ENCODE measurements around the gene KCNE1. TPM values are rescaled to one million over a fixed set of nuclear protein-coding genes. Genes with fewer than 3 reads are reported as not detected.

The KCNE1 gene
- total and polyA plus RNA-seq, 2 of the 13 experiments (the other 11 are each of a cell fraction or from before 2014, with no cell fraction given) = 0.35 TPM; not detected in 1

DNA sequence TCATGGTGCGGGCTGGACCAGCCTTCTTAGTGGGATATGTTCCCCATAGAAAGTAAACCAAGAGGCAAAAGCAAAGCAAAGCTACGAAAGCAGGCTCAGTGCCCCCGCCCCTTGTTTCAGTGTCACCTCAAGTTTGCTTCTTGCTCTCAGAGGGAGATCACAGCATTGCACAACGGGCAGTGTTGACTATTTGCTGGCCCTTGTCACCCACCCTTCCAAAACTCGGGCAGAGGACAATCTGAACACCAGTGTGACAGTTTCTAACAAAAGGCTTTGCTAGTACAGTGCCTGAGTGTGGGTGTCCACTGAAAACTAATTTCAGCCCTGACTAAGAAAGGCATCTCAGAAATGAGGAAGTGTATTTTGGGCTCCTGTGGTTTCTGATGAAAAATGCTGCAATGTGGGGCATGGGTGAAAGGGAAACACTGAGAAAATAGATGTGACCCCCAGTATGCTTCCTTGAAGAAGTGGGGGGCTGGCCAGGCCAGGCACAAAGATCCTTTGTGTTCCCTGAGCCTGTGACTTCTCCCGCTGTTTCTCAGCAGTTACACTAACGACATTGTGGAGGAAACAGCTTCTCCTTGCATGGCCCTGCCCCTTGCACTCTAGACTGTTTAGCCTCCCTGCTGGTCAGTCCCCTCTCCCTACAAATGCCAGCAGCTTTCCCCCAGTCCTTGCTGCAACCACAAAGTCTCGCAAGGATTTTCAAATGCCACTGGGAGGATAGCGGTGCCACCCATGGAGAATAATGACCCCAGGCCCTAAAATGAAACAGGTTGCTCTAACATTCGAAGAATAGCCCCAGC lies 33.3 kb upstream of the KCNE1 start (continued):
- TF ChIP-seq, protein P1, sequence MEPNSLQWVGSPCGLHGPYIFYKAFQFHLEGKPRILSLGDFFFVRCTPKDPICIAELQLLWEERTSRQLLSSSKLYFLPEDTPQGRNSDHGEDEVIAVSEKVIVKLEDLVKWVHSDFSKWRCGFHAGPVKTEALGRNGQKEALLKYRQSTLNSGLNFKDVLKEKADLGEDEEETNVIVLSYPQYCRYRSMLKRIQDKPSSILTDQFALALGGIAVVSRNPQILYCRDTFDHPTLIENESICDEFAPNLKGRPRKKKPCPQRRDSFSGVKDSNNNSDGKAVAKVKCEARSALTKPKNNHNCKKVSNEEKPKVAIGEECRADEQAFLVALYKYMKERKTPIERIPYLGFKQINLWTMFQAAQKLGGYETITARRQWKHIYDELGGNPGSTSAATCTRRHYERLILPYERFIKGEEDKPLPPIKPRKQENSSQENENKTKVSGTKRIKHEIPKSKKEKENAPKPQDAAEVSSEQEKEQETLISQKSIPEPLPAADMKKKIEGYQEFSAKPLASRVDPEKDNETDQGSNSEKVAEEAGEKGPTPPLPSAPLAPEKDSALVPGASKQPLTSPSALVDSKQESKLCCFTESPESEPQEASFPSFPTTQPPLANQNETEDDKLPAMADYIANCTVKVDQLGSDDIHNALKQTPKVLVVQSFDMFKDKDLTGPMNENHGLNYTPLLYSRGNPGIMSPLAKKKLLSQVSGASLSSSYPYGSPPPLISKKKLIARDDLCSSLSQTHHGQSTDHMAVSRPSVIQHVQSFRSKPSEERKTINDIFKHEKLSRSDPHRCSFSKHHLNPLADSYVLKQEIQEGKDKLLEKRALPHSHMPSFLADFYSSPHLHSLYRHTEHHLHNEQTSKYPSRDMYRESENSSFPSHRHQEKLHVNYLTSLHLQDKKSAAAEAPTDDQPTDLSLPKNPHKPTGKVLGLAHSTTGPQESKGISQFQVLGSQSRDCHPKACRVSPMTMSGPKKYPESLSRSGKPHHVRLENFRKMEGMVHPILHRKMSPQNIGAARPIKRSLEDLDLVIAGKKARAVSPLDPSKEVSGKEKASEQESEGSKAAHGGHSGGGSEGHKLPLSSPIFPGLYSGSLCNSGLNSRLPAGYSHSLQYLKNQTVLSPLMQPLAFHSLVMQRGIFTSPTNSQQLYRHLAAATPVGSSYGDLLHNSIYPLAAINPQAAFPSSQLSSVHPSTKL (CRISPR knock-in tag; IDR thresholded peaks at IDR 0.05) = 0 out of 2 replicates have a peak, but pooled peaks have one; percentile 15
- TF ChIP-seq, protein P2, sequence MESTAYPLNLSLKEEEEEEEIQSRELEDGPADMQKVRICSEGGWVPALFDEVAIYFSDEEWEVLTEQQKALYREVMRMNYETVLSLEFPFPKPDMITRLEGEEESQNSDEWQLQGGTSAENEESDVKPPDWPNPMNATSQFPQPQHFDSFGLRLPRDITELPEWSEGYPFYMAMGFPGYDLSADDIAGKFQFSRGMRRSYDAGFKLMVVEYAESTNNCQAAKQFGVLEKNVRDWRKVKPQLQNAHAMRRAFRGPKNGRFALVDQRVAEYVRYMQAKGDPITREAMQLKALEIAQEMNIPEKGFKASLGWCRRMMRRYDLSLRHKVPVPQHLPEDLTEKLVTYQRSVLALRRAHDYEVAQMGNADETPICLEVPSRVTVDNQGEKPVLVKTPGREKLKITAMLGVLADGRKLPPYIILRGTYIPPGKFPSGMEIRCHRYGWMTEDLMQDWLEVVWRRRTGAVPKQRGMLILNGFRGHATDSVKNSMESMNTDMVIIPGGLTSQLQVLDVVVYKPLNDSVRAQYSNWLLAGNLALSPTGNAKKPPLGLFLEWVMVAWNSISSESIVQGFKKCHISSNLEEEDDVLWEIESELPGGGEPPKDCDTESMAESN (CRISPR knock-in tag; conservative IDR thresholded peaks at IDR 0.05) = peak; percentile 30; the same call in 1 of the 2 replicates
- TF ChIP-seq NKX3-1 (CRISPR knock-in tag; IDR thresholded peaks at IDR 0.05) (no peak), HIVEP1 (CRISPR knock-in tag; IDR thresholded peaks at IDR 0.05) (no peak), ZNF615 (CRISPR knock-in tag; IDR thresholded peaks at IDR 0.05; ENCODE audit: borderline replicate concordance) (no peak), ZNF792 (CRISPR knock-in tag; IDR thresholded peaks at IDR 0.05) (no peak), ATF7 (IDR thresholded peaks at IDR 0.05) (no peak), ATF7 (CRISPR knock-in tag; IDR thresholded peaks at IDR 0.05) (no peak), ZSCAN30 (CRISPR knock-in tag; IDR thresholded peaks at IDR 0.05) (no peak)
- TF ChIP-seq, protein P3, sequence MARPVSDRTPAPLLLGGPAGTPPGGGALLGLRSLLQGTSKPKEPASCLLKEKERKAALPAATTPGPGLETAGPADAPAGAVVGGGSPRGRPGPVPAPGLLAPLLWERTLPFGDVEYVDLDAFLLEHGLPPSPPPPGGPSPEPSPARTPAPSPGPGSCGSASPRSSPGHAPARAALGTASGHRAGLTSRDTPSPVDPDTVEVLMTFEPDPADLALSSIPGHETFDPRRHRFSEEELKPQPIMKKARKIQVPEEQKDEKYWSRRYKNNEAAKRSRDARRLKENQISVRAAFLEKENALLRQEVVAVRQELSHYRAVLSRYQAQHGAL (CRISPR knock-in tag; IDR thresholded peaks at IDR 0.05; ENCODE audit: not compliant biosample characterization) = no peak
- TF ChIP-seq, protein P4, sequence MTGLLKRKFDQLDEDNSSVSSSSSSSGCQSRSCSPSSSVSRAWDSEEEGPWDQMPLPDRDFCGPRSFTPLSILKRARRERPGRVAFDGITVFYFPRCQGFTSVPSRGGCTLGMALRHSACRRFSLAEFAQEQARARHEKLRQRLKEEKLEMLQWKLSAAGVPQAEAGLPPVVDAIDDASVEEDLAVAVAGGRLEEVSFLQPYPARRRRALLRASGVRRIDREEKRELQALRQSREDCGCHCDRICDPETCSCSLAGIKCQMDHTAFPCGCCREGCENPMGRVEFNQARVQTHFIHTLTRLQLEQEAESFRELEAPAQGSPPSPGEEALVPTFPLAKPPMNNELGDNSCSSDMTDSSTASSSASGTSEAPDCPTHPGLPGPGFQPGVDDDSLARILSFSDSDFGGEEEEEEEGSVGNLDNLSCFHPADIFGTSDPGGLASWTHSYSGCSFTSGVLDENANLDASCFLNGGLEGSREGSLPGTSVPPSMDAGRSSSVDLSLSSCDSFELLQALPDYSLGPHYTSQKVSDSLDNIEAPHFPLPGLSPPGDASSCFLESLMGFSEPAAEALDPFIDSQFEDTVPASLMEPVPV (CRISPR knock-in tag; IDR thresholded peaks at IDR 0.05) = no peak
- TF ChIP-seq, protein P5, sequence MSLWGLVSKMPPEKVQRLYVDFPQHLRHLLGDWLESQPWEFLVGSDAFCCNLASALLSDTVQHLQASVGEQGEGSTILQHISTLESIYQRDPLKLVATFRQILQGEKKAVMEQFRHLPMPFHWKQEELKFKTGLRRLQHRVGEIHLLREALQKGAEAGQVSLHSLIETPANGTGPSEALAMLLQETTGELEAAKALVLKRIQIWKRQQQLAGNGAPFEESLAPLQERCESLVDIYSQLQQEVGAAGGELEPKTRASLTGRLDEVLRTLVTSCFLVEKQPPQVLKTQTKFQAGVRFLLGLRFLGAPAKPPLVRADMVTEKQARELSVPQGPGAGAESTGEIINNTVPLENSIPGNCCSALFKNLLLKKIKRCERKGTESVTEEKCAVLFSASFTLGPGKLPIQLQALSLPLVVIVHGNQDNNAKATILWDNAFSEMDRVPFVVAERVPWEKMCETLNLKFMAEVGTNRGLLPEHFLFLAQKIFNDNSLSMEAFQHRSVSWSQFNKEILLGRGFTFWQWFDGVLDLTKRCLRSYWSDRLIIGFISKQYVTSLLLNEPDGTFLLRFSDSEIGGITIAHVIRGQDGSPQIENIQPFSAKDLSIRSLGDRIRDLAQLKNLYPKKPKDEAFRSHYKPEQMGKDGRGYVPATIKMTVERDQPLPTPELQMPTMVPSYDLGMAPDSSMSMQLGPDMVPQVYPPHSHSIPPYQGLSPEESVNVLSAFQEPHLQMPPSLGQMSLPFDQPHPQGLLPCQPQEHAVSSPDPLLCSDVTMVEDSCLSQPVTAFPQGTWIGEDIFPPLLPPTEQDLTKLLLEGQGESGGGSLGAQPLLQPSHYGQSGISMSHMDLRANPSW (CRISPR knock-in tag; IDR thresholded peaks at IDR 0.05; ENCODE audit: borderline replicate concordance) = no peak
- TF ChIP-seq, protein P6, sequence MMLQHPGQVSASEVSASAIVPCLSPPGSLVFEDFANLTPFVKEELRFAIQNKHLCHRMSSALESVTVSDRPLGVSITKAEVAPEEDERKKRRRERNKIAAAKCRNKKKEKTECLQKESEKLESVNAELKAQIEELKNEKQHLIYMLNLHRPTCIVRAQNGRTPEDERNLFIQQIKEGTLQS (CRISPR knock-in tag; IDR thresholded peaks at IDR 0.05) = no peak
- TF ChIP-seq, protein P7, sequence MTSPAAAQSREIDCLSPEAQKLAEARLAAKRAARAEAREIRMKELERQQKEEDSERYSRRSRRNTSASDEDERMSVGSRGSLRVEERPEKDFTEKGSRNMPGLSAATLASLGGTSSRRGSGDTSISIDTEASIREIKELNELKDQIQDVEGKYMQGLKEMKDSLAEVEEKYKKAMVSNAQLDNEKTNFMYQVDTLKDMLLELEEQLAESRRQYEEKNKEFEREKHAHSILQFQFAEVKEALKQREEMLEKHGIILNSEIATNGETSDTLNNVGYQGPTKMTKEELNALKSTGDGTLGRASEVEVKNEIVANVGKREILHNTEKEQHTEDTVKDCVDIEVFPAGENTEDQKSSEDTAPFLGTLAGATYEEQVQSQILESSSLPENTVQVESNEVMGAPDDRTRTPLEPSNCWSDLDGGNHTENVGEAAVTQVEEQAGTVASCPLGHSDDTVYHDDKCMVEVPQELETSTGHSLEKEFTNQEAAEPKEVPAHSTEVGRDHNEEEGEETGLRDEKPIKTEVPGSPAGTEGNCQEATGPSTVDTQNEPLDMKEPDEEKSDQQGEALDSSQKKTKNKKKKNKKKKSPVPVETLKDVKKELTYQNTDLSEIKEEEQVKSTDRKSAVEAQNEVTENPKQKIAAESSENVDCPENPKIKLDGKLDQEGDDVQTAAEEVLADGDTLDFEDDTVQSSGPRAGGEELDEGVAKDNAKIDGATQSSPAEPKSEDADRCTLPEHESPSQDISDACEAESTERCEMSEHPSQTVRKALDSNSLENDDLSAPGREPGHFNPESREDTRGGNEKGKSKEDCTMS (CRISPR knock-in tag; conservative IDR thresholded peaks at IDR 0.05) = no peak
